K562 (cell line): ENCODE data around the gene MAP3K6. TPM values are rescaled to one million over a fixed set of nuclear protein-coding genes. Genes with fewer than 3 reads are reported as not detected.

Experiments used
- E2F3 ChIP-seq: fragments of 250-450 bp; sonication (Bioruptor Pico); IDR thresholded peaks from 2 replicates; pipeline ENCODE4 v1.4.0; 2020; ENCODE audit warnings: mild to moderate bottlenecking
- GTF2A2 ChIP-seq: IDR thresholded peaks from 2 replicates; pipeline ENCODE4 v1.6.1; 2016; ENCODE audit warnings: mild to moderate bottlenecking, missing genetic modification characterization, missing compliant biosample characterization
- HBP1 ChIP-seq: fragments of 450-650 bp; formaldehyde crosslinking; IDR thresholded peaks from 2 replicates; pipeline ENCODE4 v1.4.0; 2022; ENCODE audit warnings: missing genetic modification characterization
- KDM4B ChIP-seq, 2 experiments: fragments of 450-650 bp in 1 of 2; sonication (generic) in 1 of 2; IDR thresholded peaks; 2 replicates each; pipeline ENCODE4 v1.6.1; 2016 to 2017; ENCODE audit warnings: borderline replicate concordance in 2 of 2, antibody characterized with exemption in 1 of 2, low read depth in 1 of 2, mild to moderate bottlenecking in 1 of 2
- PRDM10 ChIP-seq: fragments of 450-650 bp; IDR thresholded peaks from 2 replicates; pipeline ENCODE4 v1.6.1; 2018; ENCODE audit not compliant: partially characterized antibody
- PREB ChIP-seq: sonication (generic); formaldehyde crosslinking; IDR thresholded peaks from 2 replicates; pipeline ENCODE4 v1.8.1; 2023; ENCODE audit warnings: mild to moderate bottlenecking, missing genetic modification reagents
- TOE1 ChIP-seq, 2 experiments: fragments of 450-650 bp in 1 of 2; sonication (generic) in 1 of 2; formaldehyde crosslinking in 1 of 2; IDR thresholded peaks; 2 replicates each; pipeline versions ENCODE4 v1.7.1 to v1.8.0; 2016 to 2022; ENCODE audit warnings: borderline replicate concordance in 2 of 2, mild to moderate bottlenecking in 2 of 2, antibody characterized with exemption in 1 of 2, inconsistent platforms in 1 of 2, low read depth in 1 of 2, missing genetic modification reagents in 1 of 2, moderate library complexity in 1 of 2
- UBTF ChIP-seq, 2 experiments: IDR thresholded peaks; 2 replicates each; pipeline ENCODE4 v1.6.1; 2012; ENCODE audit warnings: improper control_type of control experiment in 2 of 2, low read depth in 2 of 2, low read length in 2 of 2, borderline replicate concordance in 1 of 2
- ZBTB26 ChIP-seq: fragments of 450-650 bp; formaldehyde crosslinking; IDR thresholded peaks from 2 replicates; pipeline ENCODE4 v1.4.0; 2022; ENCODE audit warnings: missing genetic modification characterization
- ZNF740 ChIP-seq, 3 experiments: fragments of 200-800 bp in 1 of 3; sonication (Bioruptor generic) in 1 of 3; sonication (generic) in 1 of 3; formaldehyde crosslinking in 1 of 3; IDR thresholded peaks; 2 replicates each; pipeline versions ENCODE4 v1.6.1 to v1.8.0; 2016 to 2022; ENCODE audit warnings: mild to moderate bottlenecking in 2 of 3, missing compliant biosample characterization in 2 of 3, missing genetic modification characterization in 2 of 3, missing genetic modification reagents in 1 of 3
- ZNF766 ChIP-seq: fragments of 200-800 bp; sonication (Bioruptor generic); conservative IDR thresholded peaks from 2 replicates; pipeline ENCODE4 v1.6.1; 2016; ENCODE audit warnings: missing genetic modification characterization, missing compliant biosample characterization
- polyA plus RNA-seq, 8 experiments: library from polyadenylated mRNA; depleted of rRNA in 4 of 8; stranded (reverse) in 5 of 8; unstranded in 3 of 8; fragments of >200 nt; fragmentation: Nextera tagmentation in 2 of 8; fragmentation: Illumina TruSeq in 1 of 8; extraction: Ambion mirVana in 2 of 8; extraction: Trizol in 1 of 8; gene quantifications; 2 replicates each; pipeline versions ENCODE4 v1.2.1 to v1.2.3, GENCODE V29; 2011 to 2014; ENCODE audit warnings: inconsistent platforms in 1 of 8, missing spikeins in 1 of 8
- total RNA-seq, 7 experiments: library from RNA; depleted of rRNA in 6 of 7; stranded (reverse); fragments of >200 nt in 6 of 7; fragmentation: Illumina TruSeq in 2 of 7; extraction: Trizol in 2 of 7; gene quantifications; 2 replicates each; pipeline versions ENCODE4 v1.2.1 to v1.2.3, GENCODE V29; 2011 to 2021; ENCODE audit warnings: low replicate concordance in 1 of 7

Gene MAP3K6
- total and polyA plus RNA-seq, 9 of the 15 experiments (the other 6 are each of a cell fraction or from before 2014, with no cell fraction given): 0.99 to 21.9 (median 7.0) TPM

GRCh38 chr1:27342778-27343638, 23.8 kb downstream of the MAP3K6 start (continued):
- peak; percentile 82 for TF ChIP-seq ZNF740 (CRISPR knock-in tag; IDR thresholded peaks at IDR 0.05)
- no peak for TF ChIP-seq ZNF740 (tag; IDR thresholded peaks at IDR 0.05)
- no peak for TF ChIP-seq ZNF766 (CRISPR knock-in tag)
- 0 out of 2 replicates have a peak, but pooled peaks have one; percentile 0 for TF ChIP-seq E2F3
- peak; percentile 64; the same call in 1 of the 2 replicates for TF ChIP-seq HBP1
- TF ChIP-seq KDM4B (IDR thresholded peaks at IDR 0.05; ENCODE audit: borderline replicate concordance in 2 of 2, low read depth in 1 of 2): no peak
- TF ChIP-seq PREB: no peak
- TF ChIP-seq TOE1 (IDR thresholded peaks at IDR 0.05; ENCODE audit: borderline replicate concordance): no peak
- peak; percentile 81; the same call in 1 of the 2 replicates for TF ChIP-seq TOE1 (CRISPR knock-in tag; IDR thresholded peaks at IDR 0.05; ENCODE audit: borderline replicate concordance, low read depth)
- TF ChIP-seq GTF2A2 (tag): 0 out of 2 replicates have a peak, but pooled peaks have one; percentile 48
- peak; percentile 61 for TF ChIP-seq PRDM10
- TF ChIP-seq UBTF (IDR thresholded peaks at IDR 0.05; ENCODE audit: borderline replicate concordance in 1 of 2, low read depth in 2 of 2, low read length in 2 of 2): 0 out of 4 replicates have a peak, but pooled peaks of 1 of the 2 experiments have one; percentile 17
- peak; percentile 65; the same call in 1 of the 2 replicates for TF ChIP-seq ZBTB26 (CRISPR knock-in tag)
